Neural crest cell (in vitro differentiated cells): ENCODE results near the gene SNAI3. TPM values are rescaled to one million over a fixed set of nuclear protein-coding genes. Genes with fewer than 3 reads are reported as not detected.
"Not testable (repeated sequence)": the region's sequence is repeated elsewhere in the genome, so short reads cannot be mapped to it uniquely, and the experiment has no call there.

Experiments
- DNase-seq: peaks from one replicate; pipeline ENCODE4 v3.0.0; 2021; ENCODE audit warnings: low read depth, mixed read lengths, low spot score
- H3K27ac Mint-ChIP-seq: one replicate; pipeline ENCODE4 v1.8.0; 2021; ENCODE audit warnings: mild to moderate bottlenecking, mixed read lengths; ENCODE audit not compliant: unreplicated experiment
- H3K27me3 Mint-ChIP-seq: 2 replicates; pipeline ENCODE4 v1.8.0; 2021; ENCODE audit warnings: low read depth, mild to moderate bottlenecking, mixed read lengths
- H3K36me3 Mint-ChIP-seq: 2 replicates; pipeline ENCODE4 v1.8.0; 2021; ENCODE audit warnings: low read depth, mild to moderate bottlenecking, mixed read lengths
- H3K4me1 Mint-ChIP-seq: 2 replicates; pipeline ENCODE4 v1.8.0; 2021; ENCODE audit warnings: mixed read lengths
- H3K4me3 Mint-ChIP-seq: one replicate; pipeline ENCODE4 v1.8.0; 2021; ENCODE audit warnings: mild to moderate bottlenecking, mixed read lengths
- H3K9me3 Mint-ChIP-seq: 2 replicates; pipeline ENCODE4 v1.8.0; 2021; ENCODE audit warnings: mixed read lengths
- CTCF ChIP-seq: fragments of 200-600 bp; sonication (generic); conservative IDR thresholded peaks from 2 replicates; pipeline ENCODE4 v1.5.0; 2021; ENCODE audit warnings: antibody characterized with exemption, mild to moderate bottlenecking
- total RNA-seq: library from RNA; stranded (reverse); gene quantifications from 2 replicates; pipeline ENCODE4 v1.2.1, GENCODE V29; 2021

Gene SNAI3
- total RNA-seq, 1 donor from 2014 or later: not detected

- TF ChIP-seq CTCF: no peak
- no peak overlapping the region for H3K27ac Mint-ChIP-seq
- H3K4me3 Mint-ChIP-seq: no peak overlapping the region
- DNase-seq: no peak
- H3K27me3 Mint-ChIP-seq: no peaks in the 10 kb centered on the region
- peaks cover 10% of the 10 kb centered on the region for H3K4me1 Mint-ChIP-seq
- no peaks in the 10 kb centered on the region for H3K36me3 Mint-ChIP-seq
- no peaks in the 10 kb centered on the region for H3K9me3 Mint-ChIP-seq
Measured at GRCh38 chr16:88669980-88670379, 16.3 kb downstream of the SNAI3 start.

GRCh38 chr16:88669493-88669892 lies 16.8 kb downstream of the SNAI3 start:
- DNase-seq, H3K4me3 Mint-ChIP-seq, H3K27ac Mint-ChIP-seq, H3K27me3 Mint-ChIP-seq, H3K36me3 Mint-ChIP-seq, H3K9me3 Mint-ChIP-seq: not testable (repeated sequence)
- H3K4me1 Mint-ChIP-seq: peaks cover 13% of the 10 kb centered on the region

GRCh38 chr16:88667461-88667860 lies 18.8 kb downstream of the SNAI3 start:
- H3K4me1 Mint-ChIP-seq: peaks cover 17% of the 10 kb centered on the region
- DNase-seq: no peak
- TF ChIP-seq CTCF: no peak
- H3K4me3 Mint-ChIP-seq: peak overlapping the region; percentile 8
- no peaks in the 10 kb centered on the region for H3K9me3 Mint-ChIP-seq
- no peak overlapping the region for H3K27ac Mint-ChIP-seq
- H3K36me3 Mint-ChIP-seq: no peaks in the 10 kb centered on the region
- H3K27me3 Mint-ChIP-seq: no peaks in the 10 kb centered on the region

- peak overlapping the region; percentile 78 for H3K4me3 Mint-ChIP-seq
- DNase-seq: no peak
- H3K36me3 Mint-ChIP-seq: no peaks in the 10 kb centered on the region
- no peak for TF ChIP-seq CTCF
- H3K27me3 Mint-ChIP-seq: no peaks in the 10 kb centered on the region
- H3K27ac Mint-ChIP-seq: no peak overlapping the region
- peaks cover 29% of the 10 kb centered on the region for H3K4me1 Mint-ChIP-seq
- no peaks in the 10 kb centered on the region for H3K9me3 Mint-ChIP-seq
Measured at GRCh38 chr16:88665570-88665969, 20.7 kb downstream of the SNAI3 start.

GRCh38 chr16:88665148-88665547 lies 21.2 kb downstream of the SNAI3 start:
- Mint-ChIP-seq H3K36me3 (no peaks in the 10 kb centered on the region), H3K9me3 (no peaks in the 10 kb centered on the region), H3K4me3 (peak overlapping the region; percentile 78), H3K27me3 (no peaks in the 10 kb centered on the region), H3K27ac (no peak overlapping the region), H3K4me1 (peaks cover 29% of the 10 kb centered on the region)
- DNase-seq: no peak
- TF ChIP-seq CTCF: no peak

- Mint-ChIP-seq H3K4me3 (peak within 1 kb of the TSS; percentile 97), H3K9me3 (no peaks in the 10 kb centered on the region), H3K27ac (peak within 1 kb of the TSS; percentile 94), H3K36me3 (no peaks in the 10 kb centered on the region), H3K27me3 (no peaks in the 10 kb centered on the region), H3K4me1 (peaks cover 29% of the 10 kb centered on the region)
- no peak for TF ChIP-seq CTCF
- peak; percentile 90 for DNase-seq
Measured at GRCh38 chr16:88662843-88663606, 23.3 kb downstream of the SNAI3 start, which contains the start of gene MVD. TSS of gene MVD (minus strand) at chr16:88663091. CDS start at chr16:88663080, 11 bp downstream.
